Measurements from ENCODE around the gene SCG2.

DNA sequence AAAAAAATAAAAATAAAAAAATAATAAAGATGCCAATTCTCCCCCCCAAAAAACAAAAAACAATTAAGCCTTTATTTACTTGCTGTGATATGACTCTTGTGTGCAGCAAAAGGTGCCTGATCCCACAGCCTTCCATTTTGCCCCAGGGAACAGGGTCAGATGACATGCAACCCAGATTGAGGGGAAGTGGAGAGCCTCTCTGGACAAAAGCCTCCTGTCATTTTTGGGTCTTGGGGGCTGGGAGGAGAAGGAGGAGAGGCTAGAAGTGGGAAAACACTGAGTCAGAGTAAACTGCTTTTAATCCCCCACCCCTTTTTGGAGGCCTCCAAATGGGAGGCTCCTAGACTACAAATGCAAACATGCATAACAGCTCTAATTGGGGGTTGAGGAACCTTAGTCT, 46.6 kb upstream of the SCG2 start:
- TF ChIP-seq, protein P1, sequence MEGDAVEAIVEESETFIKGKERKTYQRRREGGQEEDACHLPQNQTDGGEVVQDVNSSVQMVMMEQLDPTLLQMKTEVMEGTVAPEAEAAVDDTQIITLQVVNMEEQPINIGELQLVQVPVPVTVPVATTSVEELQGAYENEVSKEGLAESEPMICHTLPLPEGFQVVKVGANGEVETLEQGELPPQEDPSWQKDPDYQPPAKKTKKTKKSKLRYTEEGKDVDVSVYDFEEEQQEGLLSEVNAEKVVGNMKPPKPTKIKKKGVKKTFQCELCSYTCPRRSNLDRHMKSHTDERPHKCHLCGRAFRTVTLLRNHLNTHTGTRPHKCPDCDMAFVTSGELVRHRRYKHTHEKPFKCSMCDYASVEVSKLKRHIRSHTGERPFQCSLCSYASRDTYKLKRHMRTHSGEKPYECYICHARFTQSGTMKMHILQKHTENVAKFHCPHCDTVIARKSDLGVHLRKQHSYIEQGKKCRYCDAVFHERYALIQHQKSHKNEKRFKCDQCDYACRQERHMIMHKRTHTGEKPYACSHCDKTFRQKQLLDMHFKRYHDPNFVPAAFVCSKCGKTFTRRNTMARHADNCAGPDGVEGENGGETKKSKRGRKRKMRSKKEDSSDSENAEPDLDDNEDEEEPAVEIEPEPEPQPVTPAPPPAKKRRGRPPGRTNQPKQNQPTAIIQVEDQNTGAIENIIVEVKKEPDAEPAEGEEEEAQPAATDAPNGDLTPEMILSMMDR (IDR thresholded peaks at IDR 0.05; ENCODE audit: low read depth, low read length, poor library complexity, severe bottlenecking): no peak
- TF ChIP-seq EZH2phosphoT487 (IDR thresholded peaks at IDR 0.05; ENCODE audit: borderline replicate concordance, low read length): no peak
